ENCODE measurements around the gene VPS9D1.
"Not testable (repeated sequence)": the region's sequence is repeated elsewhere in the genome, so short reads cannot be mapped to it uniquely, and the experiment has no call there.

Gene VPS9D1

DNA sequence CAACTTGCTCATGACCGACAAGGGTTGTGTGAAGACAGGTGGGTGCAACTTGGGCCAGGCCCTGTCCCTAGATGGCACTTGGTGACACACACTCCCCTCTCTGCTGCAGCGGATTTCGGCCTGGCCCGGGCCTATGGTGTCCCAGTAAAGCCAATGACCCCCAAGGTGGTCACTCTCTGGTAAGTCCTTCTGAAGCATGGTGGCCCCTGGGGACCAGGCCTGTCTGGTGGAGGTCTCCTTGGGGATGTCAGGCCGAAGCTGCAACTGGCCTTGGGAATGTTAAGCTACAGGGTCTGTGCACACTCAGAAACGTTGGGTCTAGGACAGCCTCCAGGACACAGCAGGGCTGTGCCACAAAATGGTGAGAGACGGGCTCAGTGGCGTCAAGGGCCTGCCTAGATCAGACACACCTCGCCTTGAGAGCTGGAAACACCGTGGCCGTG lies 27.4 kb downstream of the VPS9D1 start:
- DNase-seq (ENCODE audit: low read depth) = no peak

DNA sequence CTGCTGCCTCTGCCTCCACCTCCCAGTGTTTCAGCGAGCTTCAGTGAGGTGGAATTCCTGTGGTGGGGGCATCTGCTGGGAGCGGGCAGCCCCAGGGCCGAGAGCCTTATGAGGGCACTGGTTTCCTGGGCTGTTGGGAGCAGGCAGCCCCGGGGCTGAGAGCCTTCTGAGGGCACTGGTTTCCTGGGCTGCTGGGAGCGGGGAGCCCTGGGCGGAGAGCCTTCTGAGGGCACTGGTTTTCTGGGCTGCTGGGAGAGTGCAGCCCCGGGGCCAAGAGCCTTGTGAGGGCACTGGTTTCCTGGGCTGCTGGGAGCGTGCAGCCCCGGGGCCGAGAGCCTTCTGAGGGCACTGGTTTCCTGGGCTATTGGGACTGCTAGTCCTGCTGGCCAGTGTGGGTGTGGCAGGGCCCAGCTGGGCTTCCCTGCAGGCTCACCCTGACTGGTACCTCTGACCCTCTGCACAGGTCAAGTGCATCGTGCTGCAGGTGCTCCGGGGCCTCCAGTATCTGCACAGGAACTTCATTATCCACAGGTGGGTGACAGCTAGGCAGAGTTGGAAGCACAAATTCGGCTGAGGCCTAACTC lies 28.6 kb downstream of the VPS9D1 start:
- DNase-seq (ENCODE audit: low read depth) = no peak

DNA sequence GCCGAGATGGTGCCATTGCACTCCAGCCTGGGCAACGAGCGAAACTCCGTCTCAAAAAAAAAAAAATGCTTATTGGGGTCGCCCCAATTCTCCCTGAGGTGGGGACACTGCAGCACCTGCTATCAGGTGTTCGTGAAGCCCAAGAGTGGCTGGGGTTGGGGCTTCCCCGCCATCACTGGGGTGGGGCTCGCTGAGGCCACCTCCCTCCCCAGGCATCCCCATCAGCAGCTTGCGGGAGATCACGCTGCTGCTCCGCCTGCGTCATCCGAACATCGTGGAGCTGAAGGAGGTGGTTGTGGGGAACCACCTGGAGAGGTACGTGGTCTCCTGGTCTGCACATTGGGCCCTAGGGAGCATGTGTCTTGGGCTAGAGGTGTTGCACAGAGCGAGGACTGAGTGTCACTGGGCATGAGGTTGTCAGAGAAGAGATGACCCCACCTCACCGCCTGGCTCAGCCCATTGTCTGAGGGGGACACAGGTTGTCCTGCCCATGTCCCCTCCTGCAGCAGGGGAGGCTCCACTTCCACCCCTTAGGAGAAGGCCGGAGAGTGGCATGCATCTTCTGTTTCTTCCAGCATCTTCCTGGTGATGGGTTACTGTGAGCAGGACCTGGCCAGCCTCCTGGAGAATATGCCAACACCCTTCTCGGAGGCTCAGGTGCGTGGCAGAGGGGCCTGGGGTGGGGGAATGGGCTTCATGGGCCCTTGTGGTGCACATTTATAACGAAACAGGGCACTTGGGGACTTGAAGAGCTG lies 29.3 kb downstream of the VPS9D1 start:
- no peak for DNase-seq (ENCODE audit: low read depth)

DNA sequence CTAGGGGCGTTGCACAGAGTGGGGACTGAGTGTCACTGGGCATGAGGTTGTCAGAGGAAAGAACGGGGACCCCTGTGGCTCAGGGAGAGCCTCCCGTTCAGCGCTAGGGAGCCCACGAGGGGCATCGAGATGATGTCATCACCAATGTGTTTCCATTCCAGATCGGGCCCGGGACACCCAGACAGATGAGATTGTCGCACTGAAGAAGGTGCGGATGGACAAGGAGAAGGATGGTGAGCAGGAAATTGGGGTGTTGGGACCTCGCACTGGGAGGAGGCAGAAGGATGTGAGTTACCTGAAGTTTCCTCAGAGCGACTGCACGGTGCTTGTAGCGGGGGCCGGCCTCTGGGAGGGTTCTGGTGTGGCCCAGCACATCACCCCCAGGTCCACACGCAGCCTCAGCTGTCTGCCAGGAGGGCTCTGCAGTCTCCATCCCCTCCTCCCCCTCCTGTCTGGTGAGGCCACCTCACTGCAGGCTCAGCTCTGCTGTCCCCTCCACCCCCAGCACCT lies 30.3 kb downstream of the VPS9D1 start:
- DNase-seq (ENCODE audit: low read depth) = no peak

DNA sequence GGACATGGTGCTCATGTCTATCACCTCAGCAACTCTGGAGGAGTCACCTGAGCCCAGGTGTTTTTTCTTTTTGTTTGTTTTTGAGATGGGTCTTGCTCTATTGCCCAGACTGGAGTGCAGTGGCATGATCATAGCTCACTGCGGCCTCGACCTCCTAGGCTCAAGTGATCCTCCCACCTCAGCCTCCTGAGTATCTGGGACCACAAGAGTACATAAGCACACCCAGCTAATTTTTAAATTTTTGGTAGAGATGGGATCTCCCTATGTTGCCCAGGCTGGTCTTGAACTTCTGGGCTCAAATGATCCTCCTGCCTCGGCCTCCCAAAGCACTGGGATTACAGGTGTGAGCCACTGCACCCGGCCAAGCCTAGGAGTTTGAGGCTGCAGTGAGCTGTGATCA lies 31.1 kb downstream of the VPS9D1 start:
- not testable (repeated sequence) for DNase-seq (ENCODE audit: low read depth)

DNA sequence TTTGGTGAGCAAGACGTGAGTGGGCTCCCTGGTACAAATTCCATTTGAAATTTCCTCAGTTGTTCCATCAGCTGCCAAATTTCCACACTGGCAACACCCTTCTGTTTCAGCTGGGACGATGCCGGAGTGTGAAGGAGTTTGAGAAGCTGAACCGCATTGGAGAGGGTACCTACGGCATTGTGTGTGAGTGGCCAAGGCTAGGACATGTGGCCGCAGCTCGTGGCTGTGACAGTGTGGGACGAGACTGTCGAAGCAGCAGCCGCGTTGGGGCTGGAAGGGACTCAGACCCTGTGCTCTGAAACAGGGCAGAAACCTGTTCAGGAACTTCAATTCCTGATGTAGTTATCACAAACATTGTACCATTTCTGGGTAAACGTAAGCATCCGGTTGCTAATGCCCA lies 31.6 kb downstream of the VPS9D1 start:
- DNase-seq (ENCODE audit: low read depth) = no peak

DNA sequence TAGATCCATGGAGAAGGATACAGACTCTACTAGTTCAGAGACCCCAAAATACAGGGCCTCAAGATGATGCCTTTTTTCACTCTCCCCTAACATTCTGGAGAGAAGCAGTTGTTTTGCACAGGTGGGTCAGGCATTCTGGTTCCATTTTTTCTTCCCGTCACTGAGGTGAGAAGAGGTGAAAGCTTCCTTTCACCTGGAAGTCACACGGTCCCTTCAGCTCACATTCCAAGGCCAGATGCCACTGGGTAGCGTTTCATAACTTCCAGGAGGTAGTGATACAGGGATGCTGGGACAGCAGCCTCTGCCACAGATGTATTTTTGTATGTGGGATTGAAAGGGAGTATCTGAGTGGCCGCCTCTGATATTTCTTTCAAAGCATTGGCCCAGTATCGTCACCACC lies 32.3 kb downstream of the VPS9D1 start:
- no peak for DNase-seq (ENCODE audit: low read depth)

DNA sequence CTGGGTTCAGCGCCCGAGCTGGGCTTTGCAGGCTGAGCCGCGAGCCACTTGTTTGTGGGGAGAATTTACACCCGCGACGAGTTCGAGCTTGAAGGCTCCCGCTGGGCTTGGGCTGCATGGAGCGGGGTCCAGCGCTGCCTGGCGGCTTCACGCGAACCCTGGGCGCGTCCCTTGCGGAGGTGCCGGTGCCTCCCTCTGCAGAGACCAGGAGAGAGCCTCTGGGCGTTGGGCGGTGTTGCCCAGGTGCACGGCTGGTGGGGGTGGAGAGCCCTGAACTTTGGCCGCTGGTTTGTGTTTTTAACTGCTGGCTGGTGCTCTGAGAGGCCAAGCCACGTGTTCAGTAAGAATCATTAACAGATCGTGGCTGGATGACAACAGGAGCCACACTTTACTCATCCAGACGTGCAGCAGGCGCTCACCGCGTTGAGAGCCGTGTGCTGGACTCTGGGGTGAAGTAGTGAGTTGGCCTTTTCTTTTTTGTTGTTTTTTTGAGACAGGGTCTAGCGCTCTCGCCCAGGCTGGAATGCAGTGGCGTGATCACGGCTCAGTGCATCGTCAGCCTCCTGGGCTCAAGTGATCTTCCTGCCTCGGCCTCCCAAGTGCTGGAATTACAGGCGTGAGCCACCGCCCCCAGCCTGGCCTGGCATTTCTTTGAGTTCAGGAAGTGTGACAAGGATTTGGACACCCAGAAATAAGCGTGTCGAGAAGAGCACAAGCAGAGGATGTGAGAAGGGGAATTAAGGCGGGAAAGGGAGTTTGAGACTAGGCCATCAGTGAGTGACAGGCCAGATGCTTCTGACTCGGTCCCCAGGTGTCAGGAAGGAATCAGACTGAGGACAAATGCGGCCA lies 33.4 kb downstream of the VPS9D1 start:
- no peak for DNase-seq (ENCODE audit: low read depth)

DNA sequence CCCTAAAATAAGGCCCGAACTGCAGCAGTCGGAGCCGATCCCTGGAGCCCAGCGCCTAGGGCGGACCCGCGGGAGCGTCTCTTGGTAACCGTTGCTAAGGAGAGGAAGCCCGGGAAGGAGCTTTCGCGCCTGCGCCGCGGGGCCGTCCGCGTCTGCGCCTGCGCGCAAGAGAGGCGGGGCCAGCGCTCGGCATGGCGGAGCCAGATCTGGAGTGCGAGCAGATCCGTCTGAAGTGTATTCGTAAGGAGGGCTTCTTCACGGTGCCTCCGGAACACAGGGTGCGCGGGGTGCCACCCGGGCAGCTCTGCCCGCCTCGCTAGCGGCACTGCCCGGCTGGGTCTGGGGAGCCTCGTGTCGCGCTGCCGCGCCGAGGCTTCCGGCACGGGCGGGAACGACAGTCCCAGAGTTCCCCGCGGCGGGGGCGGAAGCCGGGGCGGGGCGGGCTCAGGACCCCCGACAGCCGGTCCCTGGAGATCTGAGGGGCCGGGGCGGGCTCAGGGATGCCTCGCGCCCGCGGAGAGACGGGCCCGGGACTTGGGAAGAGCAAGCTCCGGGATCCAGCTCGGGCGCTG lies 34.1 kb downstream of the VPS9D1 start, which contains the start of gene CDK10:
TSS of gene CDK10 (plus strand) at position 170 of the 572 bp plus-strand sequence. CDS start at position 192, 22 bp downstream.
- DNase-seq (ENCODE audit: low read depth) = peak; percentile 65

DNA sequence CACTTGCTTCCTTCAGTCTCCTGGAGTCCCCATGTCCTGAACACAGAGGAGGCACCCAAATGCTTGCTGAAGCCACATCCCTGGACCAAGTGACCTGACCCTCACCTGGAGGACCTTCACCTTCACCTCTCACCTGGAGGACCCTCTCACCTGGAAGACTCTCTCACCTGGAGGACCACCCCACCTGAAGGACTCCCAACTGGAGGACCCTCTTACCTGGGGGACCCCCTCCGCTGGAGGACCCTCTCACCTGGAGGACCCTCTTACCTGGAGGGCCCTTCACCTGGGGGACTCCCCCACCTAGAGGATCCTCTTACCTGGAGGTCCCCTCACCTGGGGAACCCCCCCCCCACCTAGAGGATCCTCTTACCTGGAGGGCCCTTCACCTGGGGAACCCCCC lies 34.8 kb downstream of the VPS9D1 start:
- no peak for DNase-seq (ENCODE audit: low read depth)

DNA sequence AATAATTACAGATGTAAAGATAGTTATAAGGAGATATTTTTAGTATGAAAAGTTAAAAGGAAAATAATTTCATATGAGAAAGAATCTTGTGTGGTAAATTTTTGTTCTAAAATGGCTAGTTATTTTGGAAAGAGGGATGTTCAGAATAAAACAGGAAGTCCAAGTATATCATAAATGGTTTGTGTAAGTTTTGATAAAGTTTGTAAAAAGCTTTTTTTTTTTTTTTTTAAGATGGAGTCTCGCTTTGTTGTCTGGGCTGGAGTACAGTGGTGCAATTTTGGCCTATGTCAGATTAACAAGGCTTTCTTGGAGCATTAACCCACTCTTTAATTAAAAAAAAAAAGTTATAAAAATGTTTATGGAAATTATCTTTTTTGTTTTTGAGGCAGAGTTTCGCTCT lies 42.4 kb downstream of the VPS9D1 start:
- DNase-seq (ENCODE audit: low read depth) = no peak

DNA sequence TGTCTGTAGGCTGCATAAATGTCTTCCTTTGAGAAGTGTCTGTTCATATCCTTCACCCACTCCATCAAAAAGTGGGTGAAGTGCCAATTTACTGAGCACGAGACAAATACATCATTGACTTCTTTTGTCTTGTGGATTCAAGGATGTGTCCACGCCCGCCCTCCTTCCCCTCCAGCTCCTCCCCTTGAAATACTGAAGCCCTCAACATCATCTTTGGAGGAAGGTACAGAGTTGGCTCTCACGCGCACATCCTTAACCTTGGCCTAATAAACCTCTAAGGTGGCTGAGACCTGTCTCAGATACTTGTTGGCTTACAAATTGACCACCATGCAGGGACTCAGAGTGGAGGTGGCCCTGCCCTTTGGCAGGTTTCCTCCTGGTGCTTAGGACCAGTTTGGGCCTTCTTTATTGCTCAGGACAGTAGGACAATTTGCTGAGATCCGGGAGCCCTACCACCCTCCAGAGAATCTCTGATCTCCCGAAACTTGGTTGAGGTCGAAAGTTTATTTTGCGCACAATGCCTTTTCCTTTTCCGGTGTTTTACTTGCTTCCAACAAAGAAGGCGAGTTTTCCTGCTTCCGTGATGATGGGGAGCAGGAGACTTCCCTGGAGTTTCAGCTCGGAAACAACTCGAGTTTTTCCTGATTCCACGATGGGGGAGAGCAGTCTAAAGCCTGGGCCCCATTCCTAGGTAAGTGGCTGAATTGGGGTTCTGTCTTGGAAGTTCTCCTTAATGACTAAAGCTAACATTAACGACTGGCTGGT lies 48.3 kb downstream of the VPS9D1 start:
- no peak for DNase-seq (ENCODE audit: low read depth)

DNA sequence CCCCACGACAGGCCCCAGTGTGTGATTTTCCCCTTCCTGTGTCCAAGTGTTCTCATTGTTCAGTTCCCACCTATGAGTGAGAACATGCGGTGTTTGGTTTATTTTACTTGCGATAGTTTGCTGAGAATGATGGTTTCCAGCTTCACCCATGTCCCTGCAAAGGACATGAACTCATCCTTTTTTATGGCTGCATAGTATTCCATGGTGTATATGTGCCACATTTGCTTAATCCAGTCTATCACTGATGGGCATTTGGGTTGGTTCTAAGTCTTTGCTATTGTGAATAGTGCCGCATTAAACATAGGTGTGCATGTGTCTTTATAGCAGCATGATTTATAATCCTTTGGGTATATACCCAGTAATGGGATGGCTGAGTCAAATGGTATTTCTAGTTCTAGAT lies 49.1 kb downstream of the VPS9D1 start:
- not testable (repeated sequence) for DNase-seq (ENCODE audit: low read depth)

DNA sequence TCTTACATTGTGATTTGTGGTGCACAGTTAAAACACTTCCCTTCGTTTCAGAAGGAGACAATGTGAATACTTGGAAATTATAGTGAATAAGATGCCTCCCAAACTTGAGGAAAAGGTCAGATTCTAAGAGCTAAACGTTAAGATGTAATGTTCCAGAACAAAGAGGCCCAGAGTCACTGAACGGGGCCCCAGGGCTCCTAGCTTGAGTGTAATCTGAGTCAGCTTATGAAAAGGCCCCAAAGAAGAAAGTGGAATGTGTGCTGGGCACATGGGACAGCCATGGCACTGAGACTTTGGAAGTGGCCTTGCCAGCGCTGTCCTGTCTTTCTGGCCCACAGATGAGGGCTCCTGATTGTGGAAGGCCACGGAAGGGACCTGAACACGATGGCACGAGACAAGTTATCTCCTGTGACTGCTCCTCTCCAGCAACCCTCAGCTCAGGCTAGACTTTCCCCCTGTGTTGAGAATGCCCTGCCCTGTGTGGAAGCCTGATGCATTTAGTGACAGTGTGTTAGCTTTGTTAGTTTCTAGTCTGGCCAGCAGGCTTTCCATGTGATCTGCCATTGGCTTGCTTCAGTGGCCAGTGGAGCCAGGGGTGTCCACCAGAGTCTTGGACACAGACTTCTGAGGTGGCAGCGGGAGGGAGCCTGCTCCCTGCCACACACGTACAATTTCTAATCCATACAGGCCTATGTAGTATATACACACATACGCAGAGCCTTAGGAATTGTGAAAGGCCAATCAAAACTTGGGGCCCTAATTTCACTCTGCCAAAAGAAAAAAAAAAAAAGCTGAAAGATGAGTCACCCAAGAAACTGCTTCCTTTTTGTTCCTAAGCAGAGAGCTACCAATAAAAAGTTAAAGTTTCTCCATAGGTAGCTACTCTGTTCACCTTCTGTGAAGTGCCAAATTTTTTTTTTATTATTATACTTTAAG lies 49.9 kb downstream of the VPS9D1 start:
- DNase-seq (ENCODE audit: low read depth) = no peak

DNA sequence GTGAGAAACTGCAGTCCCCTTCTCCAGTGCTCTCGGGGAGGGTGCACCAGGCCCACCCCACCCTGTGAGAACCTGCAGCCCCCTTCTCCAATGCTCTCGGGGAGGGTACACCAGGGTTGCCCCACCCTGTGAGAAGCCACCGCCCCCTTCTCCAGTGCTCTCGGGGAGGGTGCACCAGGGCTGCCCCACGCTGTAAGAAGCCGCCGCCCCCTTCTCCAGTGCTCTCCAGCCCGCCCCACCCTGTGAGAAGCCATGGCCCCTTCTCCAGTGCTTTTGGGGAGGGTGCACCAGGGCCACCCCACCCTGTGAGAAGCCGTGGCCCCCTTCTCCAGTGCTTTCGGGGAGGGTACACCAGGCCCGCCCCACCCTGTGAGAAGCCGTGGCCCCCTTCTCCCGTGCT lies 50.9 kb downstream of the VPS9D1 start:
- no peak for DNase-seq (ENCODE audit: low read depth)

DNA sequence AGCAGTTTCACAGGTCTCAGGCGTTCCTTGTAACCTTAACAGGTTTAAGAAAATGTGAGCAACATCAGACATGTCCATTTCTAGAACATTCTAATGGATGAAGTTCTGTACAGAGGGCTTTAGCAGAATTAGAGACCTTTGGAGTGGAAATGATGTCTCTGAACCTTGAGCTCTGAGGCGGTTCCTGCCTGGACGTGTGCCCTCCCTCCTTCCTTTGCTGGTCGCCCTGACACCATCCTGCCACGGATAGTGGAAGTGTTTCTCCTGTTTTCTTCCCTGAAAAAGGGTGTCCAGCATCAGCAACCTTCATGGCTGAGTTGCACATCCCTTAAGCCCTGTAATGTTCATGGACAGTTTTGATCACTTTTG lies 51.9 kb downstream of the VPS9D1 start:
- DNase-seq (ENCODE audit: low read depth) = no peak

DNA sequence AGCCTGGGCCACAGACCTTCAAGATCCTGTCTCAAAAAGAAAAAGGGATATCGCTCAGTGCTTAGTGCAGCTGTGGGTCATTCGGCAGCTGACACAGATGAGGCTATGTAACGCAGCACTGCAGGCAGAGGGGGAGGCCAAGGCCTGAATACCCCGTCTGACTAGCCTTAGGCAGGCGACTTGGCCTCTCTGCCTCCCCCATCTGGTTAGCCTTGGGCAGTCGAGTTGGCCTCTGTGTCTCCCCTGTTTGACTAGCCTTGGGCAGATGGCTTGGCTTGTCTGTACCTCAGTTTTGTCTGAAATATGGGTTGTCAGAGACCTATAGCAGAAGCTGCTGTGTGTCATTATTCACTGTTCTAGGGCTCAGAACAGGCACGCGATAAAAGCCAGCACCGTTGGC lies 53.1 kb downstream of the VPS9D1 start:
- DNase-seq (ENCODE audit: low read depth) = no peak

DNA sequence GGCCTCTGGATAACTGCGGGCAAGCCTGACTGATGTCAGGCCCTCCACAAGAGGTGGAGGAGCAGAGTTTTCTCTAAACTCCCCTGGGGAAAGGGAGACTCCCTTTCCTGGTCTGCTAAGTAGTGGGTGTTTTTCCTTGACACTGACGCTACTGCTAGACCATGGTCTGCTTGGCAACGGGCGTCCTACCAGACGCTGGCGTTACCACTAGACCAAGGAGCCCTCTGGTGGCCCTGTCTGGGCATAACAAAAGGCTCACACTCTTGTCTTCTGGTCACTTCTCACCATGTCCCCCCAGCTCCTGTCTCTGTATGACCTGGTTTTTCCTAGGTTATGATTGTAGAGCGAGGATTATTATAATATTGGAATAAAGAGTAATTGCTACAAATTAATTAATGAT lies 53.7 kb downstream of the VPS9D1 start:
- DNase-seq (ENCODE audit: low read depth) = not testable (repeated sequence)

DNA sequence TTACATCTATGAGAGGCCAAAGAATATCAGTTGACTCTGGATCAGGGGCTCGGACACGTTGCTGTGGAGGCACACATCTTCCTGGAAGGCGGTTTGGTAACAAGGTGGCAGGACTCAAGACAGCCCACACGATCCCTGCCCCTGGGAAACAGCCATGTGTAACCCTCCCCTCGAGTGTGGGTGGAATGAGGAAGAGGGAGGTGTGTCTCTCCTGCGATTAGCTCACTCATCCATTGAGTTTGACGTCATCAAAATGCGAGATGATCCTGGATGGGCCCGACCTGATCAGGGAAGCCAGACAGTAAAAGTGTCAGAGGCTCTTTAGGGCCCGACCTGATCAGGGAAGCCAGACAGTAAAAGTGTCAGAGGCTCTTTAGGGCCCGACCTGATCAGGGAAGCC lies 56.5 kb downstream of the VPS9D1 start:
- not testable (repeated sequence) for DNase-seq (ENCODE audit: low read depth)

DNA sequence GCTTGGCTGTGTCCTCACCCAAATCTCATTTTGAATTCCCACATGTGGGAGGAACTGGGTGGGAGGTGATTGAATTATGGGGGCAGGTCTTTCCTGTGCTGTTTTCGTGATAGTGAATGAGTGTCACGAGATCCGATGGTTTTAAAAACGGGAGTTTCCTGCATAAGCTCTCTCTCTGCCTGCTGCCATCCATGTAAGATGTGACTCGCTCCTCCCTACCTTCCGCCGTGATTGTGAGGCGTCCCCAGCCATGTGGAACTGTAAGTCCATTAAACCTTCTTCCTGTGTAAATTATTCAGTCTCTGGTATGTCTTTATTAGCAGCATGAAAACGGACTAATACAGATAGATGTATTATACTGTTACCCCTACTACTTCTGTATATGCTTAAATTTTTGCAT lies 59.5 kb downstream of the VPS9D1 start:
- no peak for DNase-seq (ENCODE audit: low read depth)
